A549 (cell line): ENCODE results near the gene FANCC.

Experiments used
- CEBPB ChIP-seq, 2 experiments: fragments of >200 bp in 1 of 2; sonication (Bioruptor Twin) in 1 of 2; formaldehyde crosslinking in 1 of 2; IDR thresholded peaks; 2 replicates each; pipeline ENCODE4 v1.6.1; 2012 to 2016
- CHD4 ChIP-seq: fragments of 200-600 bp; sonication (generic); IDR thresholded peaks from 2 replicates; pipeline ENCODE4 v1.6.1; 2016; ENCODE audit warnings: antibody characterized with exemption, mild to moderate bottlenecking, borderline replicate concordance
- FOSL2 ChIP-seq, 2 experiments: fragments of 450-650 bp in 1 of 2; fragments of >200 bp in 1 of 2; sonication (Bioruptor Twin) in 1 of 2; formaldehyde crosslinking; IDR thresholded peaks; 2 replicates each; pipeline versions ENCODE4 v1.5.0 to v1.6.1; 2016 to 2020; ENCODE audit warnings: mild to moderate bottlenecking in 1 of 2, moderate library complexity in 1 of 2
- POLR2A ChIP-seq: IDR thresholded peaks from 2 replicates; pipeline ENCODE4 v1.6.1; 2012; ENCODE audit warnings: mild to moderate bottlenecking, low read length
- ZFP36 ChIP-seq: fragments of 450-650 bp; IDR thresholded peaks from 2 replicates; pipeline ENCODE4 v1.6.1; 2014; ENCODE audit warnings: borderline replicate concordance; ENCODE audit not compliant: partially characterized antibody
- TF ChIP-seq, protein P1 (sequence below): IDR thresholded peaks from 2 replicates; pipeline ENCODE4 v1.6.1; 2012; ENCODE audit warnings: low read depth, borderline replicate concordance
- TF ChIP-seq, protein P2 (sequence below): fragments of >200 bp; sonication (Bioruptor Twin); formaldehyde crosslinking; IDR thresholded peaks from 3 replicates; pipeline ENCODE4 v1.5.1; 2016
- TF ChIP-seq, protein P3 (sequence below): fragments of 200-600 bp; sonication (generic); IDR thresholded peaks from 2 replicates; pipeline ENCODE4 v1.6.1; 2016; ENCODE audit warnings: antibody characterized with exemption, mild to moderate bottlenecking, moderate library complexity

DNA sequence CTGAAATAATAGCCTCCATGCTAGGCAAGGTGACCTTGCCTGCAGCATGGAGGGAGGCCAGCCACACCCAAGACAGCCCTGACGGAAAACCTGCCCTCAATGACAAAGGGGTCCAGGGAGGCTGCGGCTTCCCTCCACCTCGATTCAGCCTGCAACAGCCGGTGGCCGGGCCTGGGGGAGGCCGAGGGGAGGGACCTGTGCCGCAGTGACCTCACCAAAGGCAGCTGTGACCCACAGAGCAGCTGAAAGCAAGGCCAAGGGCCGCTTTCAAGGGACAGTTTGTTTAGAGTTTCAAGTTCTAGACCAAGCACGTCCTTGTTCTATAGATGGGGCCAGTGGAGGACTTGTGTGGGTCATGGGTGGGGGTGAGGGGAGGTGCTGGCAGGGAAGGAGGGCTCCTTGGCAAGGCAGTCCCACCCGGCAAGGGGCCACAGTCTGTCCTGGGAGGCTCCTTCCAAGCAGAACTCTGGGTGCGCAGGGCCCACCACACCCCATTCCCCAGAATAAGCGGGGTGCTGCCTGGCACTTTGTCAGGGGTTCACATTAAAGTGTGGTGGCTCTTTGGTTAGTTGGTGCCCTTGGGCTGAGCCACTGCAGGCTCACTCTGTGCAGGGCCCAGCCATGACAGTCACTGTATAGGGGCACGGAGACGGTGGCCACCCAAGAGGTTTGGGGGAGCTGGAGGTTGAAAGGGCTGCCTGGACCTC, 226.5 kb downstream of the FANCC start:
- TF ChIP-seq ZFP36: no peak
- TF ChIP-seq, protein P1, sequence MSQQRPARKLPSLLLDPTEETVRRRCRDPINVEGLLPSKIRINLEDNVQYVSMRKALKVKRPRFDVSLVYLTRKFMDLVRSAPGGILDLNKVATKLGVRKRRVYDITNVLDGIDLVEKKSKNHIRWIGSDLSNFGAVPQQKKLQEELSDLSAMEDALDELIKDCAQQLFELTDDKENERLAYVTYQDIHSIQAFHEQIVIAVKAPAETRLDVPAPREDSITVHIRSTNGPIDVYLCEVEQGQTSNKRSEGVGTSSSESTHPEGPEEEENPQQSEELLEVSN: no peak
- TF ChIP-seq, protein P2, sequence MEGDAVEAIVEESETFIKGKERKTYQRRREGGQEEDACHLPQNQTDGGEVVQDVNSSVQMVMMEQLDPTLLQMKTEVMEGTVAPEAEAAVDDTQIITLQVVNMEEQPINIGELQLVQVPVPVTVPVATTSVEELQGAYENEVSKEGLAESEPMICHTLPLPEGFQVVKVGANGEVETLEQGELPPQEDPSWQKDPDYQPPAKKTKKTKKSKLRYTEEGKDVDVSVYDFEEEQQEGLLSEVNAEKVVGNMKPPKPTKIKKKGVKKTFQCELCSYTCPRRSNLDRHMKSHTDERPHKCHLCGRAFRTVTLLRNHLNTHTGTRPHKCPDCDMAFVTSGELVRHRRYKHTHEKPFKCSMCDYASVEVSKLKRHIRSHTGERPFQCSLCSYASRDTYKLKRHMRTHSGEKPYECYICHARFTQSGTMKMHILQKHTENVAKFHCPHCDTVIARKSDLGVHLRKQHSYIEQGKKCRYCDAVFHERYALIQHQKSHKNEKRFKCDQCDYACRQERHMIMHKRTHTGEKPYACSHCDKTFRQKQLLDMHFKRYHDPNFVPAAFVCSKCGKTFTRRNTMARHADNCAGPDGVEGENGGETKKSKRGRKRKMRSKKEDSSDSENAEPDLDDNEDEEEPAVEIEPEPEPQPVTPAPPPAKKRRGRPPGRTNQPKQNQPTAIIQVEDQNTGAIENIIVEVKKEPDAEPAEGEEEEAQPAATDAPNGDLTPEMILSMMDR: no peak
- TF ChIP-seq CHD4: no peak
- no peak for TF ChIP-seq POLR2A
- no peak for TF ChIP-seq FOSL2 (IDR thresholded peaks at IDR 0.05)
- TF ChIP-seq FOSL2 (CRISPR knock-in tag; IDR thresholded peaks at IDR 0.05): no peak
- TF ChIP-seq CEBPB (IDR thresholded peaks at IDR 0.05): no peak
- TF ChIP-seq, protein P3, sequence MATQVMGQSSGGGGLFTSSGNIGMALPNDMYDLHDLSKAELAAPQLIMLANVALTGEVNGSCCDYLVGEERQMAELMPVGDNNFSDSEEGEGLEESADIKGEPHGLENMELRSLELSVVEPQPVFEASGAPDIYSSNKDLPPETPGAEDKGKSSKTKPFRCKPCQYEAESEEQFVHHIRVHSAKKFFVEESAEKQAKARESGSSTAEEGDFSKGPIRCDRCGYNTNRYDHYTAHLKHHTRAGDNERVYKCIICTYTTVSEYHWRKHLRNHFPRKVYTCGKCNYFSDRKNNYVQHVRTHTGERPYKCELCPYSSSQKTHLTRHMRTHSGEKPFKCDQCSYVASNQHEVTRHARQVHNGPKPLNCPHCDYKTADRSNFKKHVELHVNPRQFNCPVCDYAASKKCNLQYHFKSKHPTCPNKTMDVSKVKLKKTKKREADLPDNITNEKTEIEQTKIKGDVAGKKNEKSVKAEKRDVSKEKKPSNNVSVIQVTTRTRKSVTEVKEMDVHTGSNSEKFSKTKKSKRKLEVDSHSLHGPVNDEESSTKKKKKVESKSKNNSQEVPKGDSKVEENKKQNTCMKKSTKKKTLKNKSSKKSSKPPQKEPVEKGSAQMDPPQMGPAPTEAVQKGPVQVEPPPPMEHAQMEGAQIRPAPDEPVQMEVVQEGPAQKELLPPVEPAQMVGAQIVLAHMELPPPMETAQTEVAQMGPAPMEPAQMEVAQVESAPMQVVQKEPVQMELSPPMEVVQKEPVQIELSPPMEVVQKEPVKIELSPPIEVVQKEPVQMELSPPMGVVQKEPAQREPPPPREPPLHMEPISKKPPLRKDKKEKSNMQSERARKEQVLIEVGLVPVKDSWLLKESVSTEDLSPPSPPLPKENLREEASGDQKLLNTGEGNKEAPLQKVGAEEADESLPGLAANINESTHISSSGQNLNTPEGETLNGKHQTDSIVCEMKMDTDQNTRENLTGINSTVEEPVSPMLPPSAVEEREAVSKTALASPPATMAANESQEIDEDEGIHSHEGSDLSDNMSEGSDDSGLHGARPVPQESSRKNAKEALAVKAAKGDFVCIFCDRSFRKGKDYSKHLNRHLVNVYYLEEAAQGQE: no peak
